CD8-positive, alpha-beta memory T cell (primary cell): Measurements from ENCODE around the gene PPAN. TPM values are rescaled to one million over a fixed set of nuclear protein-coding genes. Genes with fewer than 3 reads are reported as not detected.

Experiments used
- CTCF ChIA-PET: fragments of 350-600 bp; sonication (Branson Sonifier 250); formaldehyde crosslinking; loops from one replicate; lab custom pipeline; 2021; ENCODE audit warnings: antibody characterized with exemption; lab: Charles Lee
- POLR2A ChIA-PET: fragments of 350-600 bp; sonication (Branson Sonifier 250); formaldehyde crosslinking; loops from one replicate; lab custom pipeline; 2021; ENCODE audit warnings: antibody characterized with exemption; lab: Charles Lee
- DNase-seq, 5 donors: peaks; one replicate each; pipeline versions ENCODE4 v3.0.0 to v3.0.0-alpha.2; 2020 to 2022; ENCODE audit warnings: mixed read lengths in 1 of 5
- H3K27ac ChIP-seq: one replicate; pipeline ENCODE4 v1.7.0; 2013; ENCODE audit warnings: low read depth, mild to moderate bottlenecking, low read length, moderate library complexity
- H3K27me3 ChIP-seq: 2 replicates; pipeline ENCODE4 v1.7.0; 2013; ENCODE audit warnings: low read length, mild to moderate bottlenecking; ENCODE audit not compliant: insufficient read depth, poor library complexity, severe bottlenecking
- H3K36me3 ChIP-seq: 2 replicates; pipeline ENCODE4 v1.7.0; 2013; ENCODE audit warnings: mild to moderate bottlenecking, low read length, moderate library complexity; ENCODE audit not compliant: insufficient read depth
- H3K4me1 ChIP-seq: 2 replicates; pipeline ENCODE4 v1.7.0; 2013; ENCODE audit warnings: mild to moderate bottlenecking, low read length, moderate library complexity; ENCODE audit not compliant: insufficient read depth
- H3K4me3 ChIP-seq: 2 replicates; pipeline ENCODE4 v1.7.0; 2013; ENCODE audit warnings: mild to moderate bottlenecking, low read length
- H3K9me3 ChIP-seq: 2 replicates; pipeline ENCODE4 v1.7.0; 2013; ENCODE audit warnings: mild to moderate bottlenecking, low read length
- H3K27ac Mint-ChIP-seq, 8 donors: one replicate each; pipeline ENCODE4 v1.8.0; 2020 to 2021; ENCODE audit warnings: mixed read lengths in 8 of 8, mild to moderate bottlenecking in 6 of 8, inconsistent platforms in 3 of 8, moderate library complexity in 3 of 8
- H3K27me3 Mint-ChIP-seq, 2 donors: one replicate each; pipeline ENCODE4 v1.8.0; 2020 to 2021; ENCODE audit warnings: mixed read lengths in 2 of 2, mild to moderate bottlenecking in 1 of 2, moderate library complexity in 1 of 2
- H3K36me3 Mint-ChIP-seq, 3 donors: one replicate each; pipeline ENCODE4 v1.8.0; 2020 to 2021; ENCODE audit warnings: mixed read lengths in 3 of 3, inconsistent platforms in 1 of 3, mild to moderate bottlenecking in 1 of 3
- H3K4me1 Mint-ChIP-seq, 3 donors: one replicate each; pipeline ENCODE4 v1.8.0; 2020 to 2021; ENCODE audit warnings: mixed read lengths in 3 of 3, inconsistent platforms in 1 of 3, mild to moderate bottlenecking in 1 of 3
- H3K4me3 Mint-ChIP-seq, 7 donors: one replicate each; pipeline ENCODE4 v1.8.0; 2020 to 2021; ENCODE audit warnings: mixed read lengths in 7 of 7, mild to moderate bottlenecking in 6 of 7, moderate library complexity in 4 of 7, inconsistent platforms in 2 of 7
- H3K9me3 Mint-ChIP-seq, 5 donors: one replicate each; pipeline ENCODE4 v1.8.0; 2020 to 2022; ENCODE audit warnings: mixed read lengths in 5 of 5, mild to moderate bottlenecking in 3 of 5, moderate library complexity in 2 of 5, inconsistent platforms in 1 of 5
- polyA plus RNA-seq: library from polyadenylated mRNA; unstranded; fragments of 300-500 nt; fragmentation: Illumina TruSeq; gene quantifications from one replicate; pipeline ENCODE4 v1.2.3, GENCODE V29; 2021
- total RNA-seq, 2 experiments: library from RNA; stranded (reverse); gene quantifications; one replicate each; pipeline ENCODE4 v1.2.3, GENCODE V29; 2021

The PPAN gene
- total and polyA plus RNA-seq, 3 experiments from 2014 or later = 47.4 to 284 (median 273) TPM

DNA sequence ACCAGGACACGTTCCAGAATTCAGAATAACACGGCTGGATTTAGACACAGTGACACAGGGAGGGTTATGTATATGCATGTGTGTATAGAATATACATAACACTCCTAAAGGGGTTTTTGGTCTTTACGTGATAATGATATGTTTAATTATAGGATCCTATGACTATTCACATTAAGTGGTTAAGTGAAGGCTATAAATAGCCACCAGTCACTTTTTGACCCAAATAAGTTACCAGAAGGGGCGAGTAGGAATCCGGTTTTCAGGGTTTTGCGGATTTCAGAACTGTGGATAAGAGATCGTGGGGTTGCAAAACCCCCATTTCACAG is 10.6 kb upstream of the PPAN start:
- POLR2A ChIA-PET = interaction anchor here (0.6 to 1.7 kb wide), 7 partner anchors 10 to 285 kb away, joined by 3 to 36 read pairs (median 6); partner anchors contain the start of genes MRPL4, P2RY11, PPAN and SHFL

DNA sequence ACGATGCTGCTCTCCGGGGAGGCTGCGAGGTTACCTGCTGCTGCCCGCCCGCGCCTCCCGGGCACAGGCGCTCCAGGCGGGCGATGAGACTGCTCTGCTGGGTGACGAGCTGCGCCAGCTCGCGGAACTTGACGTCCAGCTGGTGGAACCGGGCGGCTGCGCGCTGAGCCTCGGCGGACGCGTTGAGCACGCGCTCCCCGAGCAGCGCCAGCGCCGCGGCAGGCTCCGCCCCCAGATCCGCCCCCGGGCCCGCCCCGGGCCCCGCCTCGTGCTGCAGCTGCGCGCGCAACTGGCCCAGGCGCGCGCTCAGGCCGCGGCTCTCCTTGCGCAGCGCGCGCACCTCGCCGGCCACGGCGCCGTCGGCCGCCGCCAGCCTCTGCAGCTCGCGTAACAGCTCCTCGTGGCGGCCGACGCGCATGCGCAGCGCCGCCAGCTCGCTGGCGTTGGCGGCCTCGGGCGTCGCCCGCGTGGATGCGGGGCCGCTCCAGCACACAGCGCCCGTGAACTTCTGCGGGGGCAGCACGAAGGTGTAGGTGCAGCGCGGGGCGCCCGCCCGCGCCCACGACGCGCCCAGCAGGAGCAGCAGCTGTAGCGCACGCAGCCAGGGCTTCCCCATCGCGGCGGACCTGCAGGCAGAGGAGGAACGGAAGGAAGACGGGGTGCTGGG is 10.1 kb upstream of the PPAN start:
- no peaks in the 10 kb centered on the region for H3K27me3 Mint-ChIP-seq
- Histone ChIP-seq H3K27me3 (no peaks in the 10 kb centered on the region), H3K4me3 (peak overlapping the region; percentile 60), H3K36me3 (peaks cover 7% of the 10 kb centered on the region), H3K27ac (peak overlapping the region; percentile 67), H3K4me1 (peaks cover 28% of the 10 kb centered on the region), H3K9me3 (no peaks in the 10 kb centered on the region)
- H3K36me3 Mint-ChIP-seq = peaks cover 0 to 26% (median 8%) of the 10 kb centered on the region in 3 donors
- H3K9me3 Mint-ChIP-seq = peaks cover 0 to 2% (median 0%) of the 10 kb centered on the region in 5 donors
- H3K27ac Mint-ChIP-seq = peak overlapping the region in 7 of 8 donors; percentile 47 to 79 (median 66)
- CTCF ChIA-PET = interaction anchor here (0.6 to 11.6 kb wide), 9 partner anchors 8 to 332 kb away, joined by 3 to 194 read pairs (median 5); partner anchors contain the start of genes P2RY11 and PPAN
- POLR2A ChIA-PET = interaction anchor here (0.6 to 1.7 kb wide), 7 partner anchors 10 to 284 kb away, joined by 3 to 36 read pairs (median 6); partner anchors contain the start of genes MRPL4, P2RY11, PPAN and SHFL
- H3K4me1 Mint-ChIP-seq = peaks cover 27 to 47% (median 29%) of the 10 kb centered on the region in 3 donors
- peak; percentile 85 to 94 (median 89) for DNase-seq
- peak overlapping the region in 5 of 7 donors; percentile 37 to 72 (median 60) for H3K4me3 Mint-ChIP-seq

More for the DNA sequence above, 10.6 kb upstream of the PPAN start:
- no peak for DNase-seq
- Histone ChIP-seq H3K36me3 (peaks cover 7% of the 10 kb centered on the region), H3K9me3 (no peaks in the 10 kb centered on the region), H3K4me3 (no peak overlapping the region), H3K27me3 (no peaks in the 10 kb centered on the region), H3K4me1 (peaks cover 26% of the 10 kb centered on the region), H3K27ac (peak overlapping the region; percentile 47)
- Mint-ChIP-seq H3K4me1 (peaks cover 27 to 49% (median 27%) of the 10 kb centered on the region in 3 donors), H3K27me3 (no peaks in the 10 kb centered on the region), H3K27ac (peak overlapping the region; percentile 47 to 79 (median 66)), H3K36me3 (peaks cover 0 to 31% (median 8%) of the 10 kb centered on the region in 3 donors), H3K9me3 (peaks cover 0 to 2% (median 0%) of the 10 kb centered on the region in 5 donors), H3K4me3 (peak overlapping the region; percentile 21 to 72 (median 52))
- CTCF ChIA-PET = interaction anchor here (0.6 to 11.6 kb wide), 9 partner anchors 9 to 333 kb away, joined by 3 to 194 read pairs (median 5); partner anchors contain the start of genes P2RY11 and PPAN

DNA sequence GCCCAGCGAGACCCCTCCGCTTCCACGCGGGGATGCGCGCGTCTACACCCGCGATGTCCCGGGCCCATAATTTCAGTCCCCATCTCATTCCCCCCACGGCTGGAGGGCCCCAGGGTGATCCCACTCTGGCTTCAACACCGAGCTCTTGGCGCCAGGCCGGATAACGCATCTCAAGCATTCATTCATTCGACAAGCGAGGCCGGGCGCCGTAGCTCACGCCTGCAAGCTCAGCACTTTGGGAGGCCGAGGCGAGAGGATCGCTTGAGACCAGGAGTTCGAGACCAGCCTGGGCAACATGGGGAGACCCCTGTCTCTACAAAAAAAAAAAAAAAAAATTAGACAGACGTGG is 9.6 kb upstream of the PPAN start:
- peaks cover 29 to 49% (median 29%) of the 10 kb centered on the region in 3 donors for H3K4me1 Mint-ChIP-seq
- peak overlapping the region in 3 of 7 donors; percentile 25 to 71 (median 40) for H3K4me3 Mint-ChIP-seq
- no peaks in the 10 kb centered on the region for H3K27me3 ChIP-seq
- no peak for DNase-seq
- no peaks in the 10 kb centered on the region for H3K27me3 Mint-ChIP-seq
- peaks cover 32% of the 10 kb centered on the region for H3K4me1 ChIP-seq
- CTCF ChIA-PET = interaction anchor here (0.8 to 11.6 kb wide), 5 partner anchors 13 to 332 kb away, joined by 4 to 194 read pairs (median 8); partner anchors contain the start of genes P2RY11 and PPAN
- peaks cover 0 to 2% (median 0%) of the 10 kb centered on the region in 5 donors for H3K9me3 Mint-ChIP-seq
- H3K4me3 ChIP-seq = peak overlapping the region; percentile 60
- H3K27ac ChIP-seq = peak overlapping the region; percentile 67
- H3K27ac Mint-ChIP-seq = peak overlapping the region in 4 of 8 donors; percentile 61 to 76 (median 66)
- POLR2A ChIA-PET = interaction anchor here (0.6 to 2.9 kb wide), 7 partner anchors 10 to 287 kb away, joined by 3 to 36 read pairs (median 6); partner anchors contain the start of genes MRPL4, P2RY11, PPAN and SHFL
- peaks cover 7% of the 10 kb centered on the region for H3K36me3 ChIP-seq
- peaks cover 0 to 22% (median 8%) of the 10 kb centered on the region in 3 donors for H3K36me3 Mint-ChIP-seq
- H3K9me3 ChIP-seq = no peaks in the 10 kb centered on the region

DNA sequence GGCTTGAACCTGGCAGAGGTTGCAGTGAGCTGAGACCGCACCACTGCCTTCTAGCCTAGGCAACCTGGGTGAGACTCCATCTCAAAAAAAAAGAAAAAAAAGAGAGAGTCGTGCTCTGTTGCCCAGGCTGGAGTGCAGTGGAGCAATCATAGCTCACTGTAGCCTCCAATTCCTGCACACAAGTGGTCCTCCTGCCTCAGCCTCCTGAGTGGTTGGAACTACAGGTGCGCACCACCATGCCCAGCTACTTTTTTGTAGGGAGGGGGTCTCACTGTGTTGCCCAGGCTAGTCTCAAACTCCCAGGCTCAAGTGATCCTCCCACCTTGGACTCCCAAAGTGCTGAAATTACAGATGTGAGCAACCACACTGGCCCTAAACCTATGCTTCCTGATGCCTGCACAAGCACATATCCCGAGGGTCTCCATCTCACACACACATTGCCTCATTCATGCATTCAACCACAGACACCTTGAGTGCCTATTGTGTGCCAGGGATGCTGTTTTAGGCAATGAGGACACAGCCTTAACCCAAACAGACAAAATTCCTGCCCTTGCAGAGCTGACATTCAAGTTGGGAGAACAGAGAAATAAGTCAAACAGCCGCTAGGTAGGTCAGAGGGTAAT is 5.9 kb upstream of the PPAN start:
- peak overlapping the region in 3 of 7 donors; percentile 37 to 59 (median 39) for H3K4me3 Mint-ChIP-seq
- CTCF ChIA-PET = interaction anchor here (0.6 to 11.6 kb wide), 5 partner anchors 12 to 150 kb away, joined by 3 to 194 read pairs (median 4); partner anchors contain the start of genes P2RY11 and PPAN
- H3K4me3 ChIP-seq = no peak overlapping the region
- H3K36me3 ChIP-seq = no peaks in the 10 kb centered on the region
- peaks cover 54% of the 10 kb centered on the region for H3K4me1 ChIP-seq
- H3K4me1 Mint-ChIP-seq = peaks cover 46 to 68% (median 54%) of the 10 kb centered on the region in 3 donors
- peak overlapping the region in 7 of 8 donors; percentile 67 to 100 (median 92) for H3K27ac Mint-ChIP-seq
- no peaks in the 10 kb centered on the region for H3K27me3 Mint-ChIP-seq
- DNase-seq = no peak
- no peak overlapping the region for H3K27ac ChIP-seq
- peaks cover 0 to 2% (median 0%) of the 10 kb centered on the region in 5 donors for H3K9me3 Mint-ChIP-seq
- POLR2A ChIA-PET = interaction anchor here (0.8 to 2.1 kb wide), 3 partner anchors 13 to 42 kb away, joined by 3 to 6 read pairs (median 5); no protein-coding TSS in a partner anchor
- H3K9me3 ChIP-seq = no peaks in the 10 kb centered on the region
- no peaks in the 10 kb centered on the region for H3K27me3 ChIP-seq
- H3K36me3 Mint-ChIP-seq = no peaks in the 10 kb centered on the region

DNA sequence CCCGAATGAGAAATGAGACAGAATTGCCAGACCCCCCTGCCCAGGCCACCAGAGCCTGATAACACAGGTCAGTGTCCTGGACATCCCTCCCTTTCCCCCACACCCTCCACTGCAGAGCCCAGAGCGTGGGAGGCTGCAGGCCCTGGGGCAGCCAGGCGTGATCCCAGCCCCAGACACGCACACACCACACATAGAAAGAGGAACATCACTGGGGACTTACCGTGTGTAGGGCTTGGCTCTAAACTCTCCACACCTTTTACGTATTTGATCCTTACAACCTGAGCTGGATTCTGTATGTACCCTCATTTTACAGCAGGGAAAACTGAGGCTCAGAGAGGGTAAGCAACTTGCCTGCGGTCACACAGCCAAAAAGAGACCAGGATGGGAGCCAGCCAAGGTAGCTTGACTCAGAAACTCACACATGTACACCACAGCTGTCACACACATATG is 3.4 kb upstream of the PPAN start:
- H3K9me3 Mint-ChIP-seq = peaks cover 0 to 2% (median 0%) of the 10 kb centered on the region in 5 donors
- Histone ChIP-seq H3K27ac (peak overlapping the region; percentile 84), H3K4me1 (peaks cover 57% of the 10 kb centered on the region), H3K4me3 (no peak overlapping the region), H3K9me3 (no peaks in the 10 kb centered on the region), H3K36me3 (peaks cover 8% of the 10 kb centered on the region), H3K27me3 (no peaks in the 10 kb centered on the region)
- CTCF ChIA-PET = interaction anchor here (1.9 to 11.6 kb wide), 2 partner anchors 10 to 12 kb away, joined by 4 to 194 read pairs; partner anchors contain the start of genes P2RY11 and PPAN
- H3K4me3 Mint-ChIP-seq = peak overlapping the region; percentile 49 to 88 (median 79)
- H3K4me1 Mint-ChIP-seq = peaks cover 59 to 80% (median 71%) of the 10 kb centered on the region in 3 donors
- DNase-seq = no peak
- POLR2A ChIA-PET = interaction anchor here (0.7 to 2.0 kb wide), 2 partner anchors 11 to 18 kb away, joined by 3 to 15 read pairs; no protein-coding TSS in a partner anchor
- H3K27ac Mint-ChIP-seq = peak overlapping the region; percentile 98 to 100 (median 99)
- H3K36me3 Mint-ChIP-seq = peaks cover 0 to 14% (median 6%) of the 10 kb centered on the region in 3 donors
- H3K27me3 Mint-ChIP-seq = no peaks in the 10 kb centered on the region

DNA sequence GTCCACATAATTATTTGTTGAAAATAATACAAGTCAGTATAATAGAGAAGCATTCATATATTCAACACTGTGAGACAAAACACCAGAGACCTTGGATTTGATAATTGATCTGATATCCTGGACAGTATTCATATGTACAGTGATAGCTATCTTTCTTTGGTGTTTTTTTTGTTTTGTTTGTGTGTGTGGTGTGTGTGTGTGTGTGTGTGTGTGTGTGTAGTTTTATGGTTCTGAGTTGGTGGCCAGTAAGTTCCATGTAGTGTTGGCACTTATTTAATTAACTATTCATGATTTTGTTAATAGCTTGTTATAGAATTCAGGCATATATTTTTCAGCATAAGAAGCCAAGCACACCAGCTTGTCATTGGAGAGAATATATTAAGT is 2.0 kb upstream of the PPAN start:
- POLR2A ChIA-PET = interaction anchor here (0.7 to 4.4 kb wide), 4 partner anchors 8 to 336 kb away, joined by 5 to 36 read pairs (median 10); partner anchors contain the start of gene ZNF846
- no peaks in the 10 kb centered on the region for H3K9me3 ChIP-seq
- Mint-ChIP-seq H3K27ac (peak overlapping the region; percentile 54 to 99 (median 96)), H3K9me3 (peaks cover 0 to 2% (median 0%) of the 10 kb centered on the region in 5 donors), H3K4me1 (peaks cover 52 to 77% (median 67%) of the 10 kb centered on the region in 3 donors), H3K27me3 (no peaks in the 10 kb centered on the region), H3K4me3 (peak overlapping the region in 6 of 7 donors; percentile 1 to 87 (median 34)), H3K36me3 (peaks cover 0 to 25% (median 6%) of the 10 kb centered on the region in 3 donors)
- H3K27ac ChIP-seq = peak overlapping the region; percentile 91
- no peak for DNase-seq
- peaks cover 67% of the 10 kb centered on the region for H3K4me1 ChIP-seq
- H3K36me3 ChIP-seq = peaks cover 19% of the 10 kb centered on the region
- H3K4me3 ChIP-seq = no peak overlapping the region
- CTCF ChIA-PET = interaction anchor here (0.9 to 11.6 kb wide), 6 partner anchors 8 to 276 kb away, joined by 3 to 194 read pairs (median 4); partner anchors contain the start of genes P2RY11, PPAN and TYK2
- H3K27me3 ChIP-seq = no peaks in the 10 kb centered on the region
